Suppressor macrophage treated with lipopolysaccharide for 1 hour (primary cell): ENCODE data around the gene BCAS1.

Experiments used
- DNase-seq, 3 donors: peaks; one replicate each; pipeline ENCODE4 v3.0.0-alpha.2; 2020 to 2022

Gene BCAS1

GRCh38 chr20:54102543-54102942, 32.1 kb upstream of the BCAS1 start:
- DNase-seq = no peak

- no peak for DNase-seq
These were observed 30.2 kb upstream of the BCAS1 start for GRCh38 chr20:54100563-54100962.

- DNase-seq = no peak
These were observed 29.5 kb upstream of the BCAS1 start for GRCh38 chr20:54099894-54100293.

- DNase-seq = no peak
These were observed 27.7 kb upstream of the BCAS1 start for GRCh38 chr20:54098047-54098446.

- no peak for DNase-seq
These were observed 26.8 kb upstream of the BCAS1 start for GRCh38 chr20:54097236-54097529.

- DNase-seq = no peak
These were observed 25.4 kb upstream of the BCAS1 start for GRCh38 chr20:54095824-54096223.

- DNase-seq = no peak
These were observed 23.8 kb upstream of the BCAS1 start for GRCh38 chr20:54094268-54094580.

GRCh38 chr20:54093423-54094267, 23.3 kb upstream of the BCAS1 start:
- DNase-seq = no peak

GRCh38 chr20:54092021-54092420, 21.6 kb upstream of the BCAS1 start:
- no peak for DNase-seq

- DNase-seq = no peak
These were observed 20.7 kb upstream of the BCAS1 start for GRCh38 chr20:54091120-54091480.

GRCh38 chr20:54090230-54091119, 20.1 kb upstream of the BCAS1 start:
- DNase-seq = no peak

- DNase-seq = no peak
These were observed 18.0 kb upstream of the BCAS1 start for GRCh38 chr20:54088430-54088829.

- no peak for DNase-seq
These were observed 16.2 kb upstream of the BCAS1 start for GRCh38 chr20:54086507-54087039.

- no peak for DNase-seq
These were observed 15.5 kb upstream of the BCAS1 start for GRCh38 chr20:54085910-54086309.

- DNase-seq = no peak
These were observed 15.0 kb upstream of the BCAS1 start for GRCh38 chr20:54085425-54085824.

- no peak for DNase-seq
These were observed 14.5 kb upstream of the BCAS1 start for GRCh38 chr20:54084727-54085388.

GRCh38 chr20:54084193-54084592, 13.8 kb upstream of the BCAS1 start:
- DNase-seq = no peak

- DNase-seq = no peak
These were observed 13.1 kb upstream of the BCAS1 start for GRCh38 chr20:54083459-54083858.

GRCh38 chr20:54082100-54082499, 11.7 kb upstream of the BCAS1 start:
- DNase-seq = no peak

GRCh38 chr20:54079652-54080051, 9.3 kb upstream of the BCAS1 start:
- DNase-seq = no peak

- DNase-seq = no peak
These were observed 8.0 kb upstream of the BCAS1 start for GRCh38 chr20:54078296-54078984.

- no peak for DNase-seq
These were observed 5.9 kb upstream of the BCAS1 start for GRCh38 chr20:54076259-54076658.

- no peak for DNase-seq
These were observed 4.9 kb upstream of the BCAS1 start for GRCh38 chr20:54075322-54075721.
